Loucy (cell line): Measurements from ENCODE around the gene ITGB6.

Source experiments
- H2AFZ ChIP-seq: fragments of 200-600 bp; sonication (generic); 2 replicates; pipeline ENCODE4 v1.6.0; 2016; ENCODE audit warnings: antibody characterized with exemption, mild to moderate bottlenecking, low read length, moderate library complexity
- H3F3A ChIP-seq: fragments of 200-600 bp; 2 replicates; pipeline ENCODE4 v1.6.0; 2016; ENCODE audit warnings: antibody characterized with exemption, low read depth, mild to moderate bottlenecking
- H3K27me3 ChIP-seq: fragments of 200-600 bp; sonication (generic); 2 replicates; pipeline ENCODE4 v1.6.1; 2014; ENCODE audit warnings: low read length, mild to moderate bottlenecking; ENCODE audit not compliant: insufficient read depth, poor library complexity, severe bottlenecking
- H3K36me3 ChIP-seq: fragments of 200-600 bp; sonication (generic); 2 replicates; pipeline ENCODE4 v1.6.1; 2016; ENCODE audit warnings: low read length; ENCODE audit not compliant: insufficient read depth
- H3K4me1 ChIP-seq: fragments of 200-600 bp; sonication (generic); 2 replicates; pipeline ENCODE4 v1.5.1; 2014; ENCODE audit warnings: low read length, mild to moderate bottlenecking; ENCODE audit not compliant: insufficient read depth, poor library complexity, severe bottlenecking
- H3K4me2 ChIP-seq: fragments of 200-600 bp; sonication (generic); 2 replicates; pipeline ENCODE4 v1.6.0; 2014; ENCODE audit warnings: antibody characterized with exemption, low read length, low read depth, mild to moderate bottlenecking; ENCODE audit not compliant: poor library complexity, severe bottlenecking
- H3K4me3 ChIP-seq: fragments of 200-600 bp; sonication (generic); 2 replicates; pipeline ENCODE4 v1.5.1; 2014; ENCODE audit warnings: low read length, mild to moderate bottlenecking, mixed read lengths; ENCODE audit not compliant: poor library complexity, severe bottlenecking
- H3K79me2 ChIP-seq: fragments of 200-600 bp; sonication (generic); 2 replicates; pipeline ENCODE4 v1.6.1; 2014; ENCODE audit warnings: low read length; ENCODE audit not compliant: insufficient read depth
- H3K9ac ChIP-seq: fragments of 200-600 bp; sonication (generic); 2 replicates; pipeline ENCODE4 v1.6.0; 2014; ENCODE audit warnings: mild to moderate bottlenecking, low read depth, low read length, moderate library complexity; ENCODE audit not compliant: poor library complexity, severe bottlenecking
- H3K9me2 ChIP-seq: fragments of 200-600 bp; sonication (generic); replicated peaks from 2 replicates; pipeline ENCODE4 v1.6.1; 2016; ENCODE audit warnings: low read depth, low read length, mixed read lengths
- H3K9me3 ChIP-seq: fragments of 200-600 bp; sonication (generic); 2 replicates; pipeline ENCODE4 v1.6.1; 2014; ENCODE audit warnings: mild to moderate bottlenecking, antibody characterized with exemption, low read length, low read depth; ENCODE audit not compliant: insufficient read depth
- H4K20me1 ChIP-seq: fragments of 200-600 bp; sonication (generic); 2 replicates; pipeline ENCODE4 v1.6.0; 2014; ENCODE audit warnings: antibody characterized with exemption, low read length, mild to moderate bottlenecking; ENCODE audit not compliant: insufficient read depth, poor library complexity, severe bottlenecking
- EZH2phosphoT487 ChIP-seq: fragments of 200-600 bp; IDR thresholded peaks from 2 replicates; pipeline ENCODE4 v1.6.1; 2018; ENCODE audit warnings: antibody characterized with exemption, mild to moderate bottlenecking, moderate library complexity, borderline replicate concordance
- TF ChIP-seq, protein P1 (sequence below): fragments of 200-600 bp; sonication (generic); conservative IDR thresholded peaks from 2 replicates; pipeline ENCODE4 v1.5.1; 2014; ENCODE audit warnings: mild to moderate bottlenecking, antibody characterized with exemption, low read length

Gene ITGB6

GRCh38 chr2:160126315-160126714, 73.8 kb downstream of the ITGB6 start:
- TF ChIP-seq, protein P1, sequence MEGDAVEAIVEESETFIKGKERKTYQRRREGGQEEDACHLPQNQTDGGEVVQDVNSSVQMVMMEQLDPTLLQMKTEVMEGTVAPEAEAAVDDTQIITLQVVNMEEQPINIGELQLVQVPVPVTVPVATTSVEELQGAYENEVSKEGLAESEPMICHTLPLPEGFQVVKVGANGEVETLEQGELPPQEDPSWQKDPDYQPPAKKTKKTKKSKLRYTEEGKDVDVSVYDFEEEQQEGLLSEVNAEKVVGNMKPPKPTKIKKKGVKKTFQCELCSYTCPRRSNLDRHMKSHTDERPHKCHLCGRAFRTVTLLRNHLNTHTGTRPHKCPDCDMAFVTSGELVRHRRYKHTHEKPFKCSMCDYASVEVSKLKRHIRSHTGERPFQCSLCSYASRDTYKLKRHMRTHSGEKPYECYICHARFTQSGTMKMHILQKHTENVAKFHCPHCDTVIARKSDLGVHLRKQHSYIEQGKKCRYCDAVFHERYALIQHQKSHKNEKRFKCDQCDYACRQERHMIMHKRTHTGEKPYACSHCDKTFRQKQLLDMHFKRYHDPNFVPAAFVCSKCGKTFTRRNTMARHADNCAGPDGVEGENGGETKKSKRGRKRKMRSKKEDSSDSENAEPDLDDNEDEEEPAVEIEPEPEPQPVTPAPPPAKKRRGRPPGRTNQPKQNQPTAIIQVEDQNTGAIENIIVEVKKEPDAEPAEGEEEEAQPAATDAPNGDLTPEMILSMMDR, result no peak
- no peak for TF ChIP-seq EZH2phosphoT487
- Histone ChIP-seq H3K4me2 (no peak overlapping the region), H3K9ac (no peak overlapping the region), H3K9me3 (no peaks in the 10 kb centered on the region), H3K4me1 (peaks cover 18% of the 10 kb centered on the region), H2AFZ (no peak overlapping the region), H3K27me3 (no peaks in the 10 kb centered on the region), H3K79me2 (no peaks in the 10 kb centered on the region), H3F3A (no peaks in the 10 kb centered on the region), H3K9me2 (no peaks in the 10 kb centered on the region), H4K20me1 (no peaks in the 10 kb centered on the region), H3K36me3 (no peaks in the 10 kb centered on the region), H3K4me3 (no peak overlapping the region)

DNA sequence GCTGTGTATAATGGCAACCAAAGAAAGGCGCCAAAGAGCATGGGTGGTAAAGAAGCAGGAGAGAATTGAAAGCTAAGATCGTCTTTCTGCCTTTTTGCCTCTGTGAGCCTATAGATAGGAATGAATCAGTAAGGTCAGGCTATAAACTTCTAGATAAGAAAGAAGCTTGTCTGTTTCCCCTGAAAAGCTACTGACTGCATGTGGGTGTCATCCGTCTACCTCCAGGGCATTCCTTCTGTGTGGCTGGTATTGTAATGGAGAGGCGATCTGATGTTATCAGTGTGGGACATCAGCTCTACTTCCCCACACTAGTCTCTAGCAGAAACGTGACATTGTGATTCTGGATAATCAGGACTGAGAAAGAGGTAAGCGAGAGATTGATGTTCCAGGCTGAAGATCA, 74.2 kb downstream of the ITGB6 start:
- no peak overlapping the region for H2AFZ ChIP-seq
- no peaks in the 10 kb centered on the region for H3K27me3 ChIP-seq
- no peak overlapping the region for H3K4me3 ChIP-seq
- H3K36me3 ChIP-seq, result no peaks in the 10 kb centered on the region
- no peaks in the 10 kb centered on the region for H3F3A ChIP-seq
- no peaks in the 10 kb centered on the region for H3K79me2 ChIP-seq
- H4K20me1 ChIP-seq, result no peaks in the 10 kb centered on the region
- TF ChIP-seq EZH2phosphoT487, result no peak
- TF ChIP-seq, protein P1, result no peak
- H3K4me1 ChIP-seq, result peaks cover 21% of the 10 kb centered on the region
- H3K9me3 ChIP-seq, result no peaks in the 10 kb centered on the region
- no peak overlapping the region for H3K9ac ChIP-seq
- no peak overlapping the region for H3K4me2 ChIP-seq
- H3K9me2 ChIP-seq, result no peaks in the 10 kb centered on the region

GRCh38 chr2:160125366-160125765, 74.7 kb downstream of the ITGB6 start:
- H3K9me2 ChIP-seq, result no peaks in the 10 kb centered on the region
- no peak overlapping the region for H3K9ac ChIP-seq
- H3K9me3 ChIP-seq, result no peaks in the 10 kb centered on the region
- no peak overlapping the region for H2AFZ ChIP-seq
- no peaks in the 10 kb centered on the region for H3K79me2 ChIP-seq
- H3K36me3 ChIP-seq, result no peaks in the 10 kb centered on the region
- TF ChIP-seq, protein P1, result no peak
- no peak for TF ChIP-seq EZH2phosphoT487
- H3K4me1 ChIP-seq, result peaks cover 21% of the 10 kb centered on the region
- no peaks in the 10 kb centered on the region for H3K27me3 ChIP-seq
- no peak overlapping the region for H3K4me3 ChIP-seq
- H3F3A ChIP-seq, result no peaks in the 10 kb centered on the region
- H4K20me1 ChIP-seq, result no peaks in the 10 kb centered on the region
- no peak overlapping the region for H3K4me2 ChIP-seq
